PFSK-1 (cell line): ENCODE data around the gene SYS1.

Experiments used
- POLR2AphosphoS5 ChIP-seq: IDR thresholded peaks from 2 replicates; pipeline ENCODE4 v1.6.1; 2012; ENCODE audit warnings: low read depth, mild to moderate bottlenecking, control low read depth, low read length, moderate library complexity
- TAF1 ChIP-seq: IDR thresholded peaks from 2 replicates; pipeline ENCODE4 v1.6.1; 2012; ENCODE audit warnings: low read length, control low read depth, borderline replicate concordance; ENCODE audit not compliant: insufficient read depth

GRCh38 chr20:45323731-45324130, 39.2 kb upstream of the SYS1 start:
- TF ChIP-seq POLR2AphosphoS5 (no peak), TAF1 (no peak)
